HepG2 (cell line): Measurements from ENCODE around the gene DAPP1. TPM values are rescaled to one million over a fixed set of nuclear protein-coding genes. Genes with fewer than 3 reads are reported as not detected.

Source experiments
- ATAC-seq: fragments of 200-7000 bp; cut with Tn5 transposase; 3 replicates; pipeline ENCODE4 v1.9.1; 2020; ENCODE audit warnings: mild to moderate bottlenecking, moderate library complexity
- BruUV-seq: library from RNA; stranded (reverse); fragments of 400-500 nt; replicated peaks from 2 replicates; lab custom pipeline; 2021; lab: Mats Ljungman, UMichigan
- CTCF ChIA-PET: fragments of 300-600 bp; formaldehyde crosslinking; extraction: SDS; loops from one replicate; lab custom pipeline; 2021; ENCODE audit warnings: low total read pairs, inconsistent platforms, low intra/inter-chr PET ratio; lab: Yijun Ruan, JAX
- POLR2A ChIA-PET: fragments of 350-600 bp; sonication (Branson Sonifier 250); formaldehyde crosslinking; loops from one replicate; lab custom pipeline; 2020; ENCODE audit warnings: antibody characterized with exemption, inconsistent platforms; lab: Yijun Ruan, JAX
- DNase-seq: peaks from one replicate; pipeline ENCODE4 v3.0.0-alpha.2; 2015; ENCODE audit warnings: low spot score
- FAIRE-seq: peaks from 3 replicates; lab custom pipeline; 2011; peaks lifted over from hg19 to GRCh38; lab: Jason Lieb, UNC
- H2AFZ ChIP-seq: one replicate; pipeline ENCODE4 v1.6.1; 2011; ENCODE audit warnings: low read length, inconsistent platforms
- H3K27ac ChIP-seq: fragments of 300-600 bp; 3 replicates; pipeline ENCODE4 v1.8.0; 2011; ENCODE audit warnings: mixed run types, mild to moderate bottlenecking, mixed read lengths, low read length, inconsistent platforms; ENCODE audit not compliant: insufficient read depth; ENCODE audit errors: extremely low read length
- H3K27me3 ChIP-seq, 2 experiments: fragments of 200-600 bp in 1 of 2; 2 replicates in 1 of 2; 3 replicates in 1 of 2; pipeline versions ENCODE4 v1.6.0 to v1.8.0; 2011; ENCODE audit warnings: low read length in 2 of 2, mild to moderate bottlenecking in 2 of 2, moderate library complexity in 2 of 2, inconsistent platforms in 1 of 2; ENCODE audit not compliant: insufficient read depth in 2 of 2, control insufficient read depth in 1 of 2
- H3K36me3 ChIP-seq, 2 experiments: fragments of 200-600 bp in 1 of 2; replicated peaks in 1 of 2; 2 replicates in 1 of 2; 3 replicates in 1 of 2; pipeline versions ENCODE4 v1.5.1 to v1.8.0; 2011; ENCODE audit warnings: low read length in 2 of 2, inconsistent platforms in 1 of 2; ENCODE audit not compliant: insufficient read depth in 2 of 2, control insufficient read depth in 1 of 2
- H3K4me1 ChIP-seq: 2 replicates; pipeline ENCODE4 v1.5.1; 2012; ENCODE audit warnings: low read length, inconsistent platforms; ENCODE audit not compliant: insufficient read depth
- H3K4me2 ChIP-seq: 2 replicates; pipeline ENCODE4 v1.6.0; 2011; ENCODE audit warnings: low read depth, low read length, inconsistent platforms
- H3K4me3 ChIP-seq, 3 experiments: fragments of 200-600 bp in 1 of 3; sonication (generic), shearing (Covaris generic) in 1 of 3; replicated peaks in 1 of 3; 2 replicates each; pipeline ENCODE4 v1.5.1; 2011 to 2016; ENCODE audit warnings: low read length in 3 of 3, inconsistent platforms in 2 of 3, low read depth in 2 of 3, mild to moderate bottlenecking in 2 of 3, control low read depth in 1 of 3, mixed read lengths in 1 of 3; ENCODE audit not compliant: insufficient read depth in 1 of 3
- H3K79me2 ChIP-seq: one replicate; pipeline ENCODE4 v1.6.1; 2011; ENCODE audit warnings: low read length, inconsistent platforms; ENCODE audit not compliant: insufficient read depth
- H3K9ac ChIP-seq: 2 replicates; pipeline ENCODE4 v1.6.0; 2011; ENCODE audit warnings: mild to moderate bottlenecking, low read depth, low read length, inconsistent platforms; ENCODE audit not compliant: insufficient read depth
- H3K9me3 ChIP-seq: 2 replicates; pipeline ENCODE4 v1.5.1; 2012; ENCODE audit warnings: mild to moderate bottlenecking, low read length
- H4K20me1 ChIP-seq: 2 replicates; pipeline ENCODE4 v1.6.0; 2011; ENCODE audit warnings: inconsistent platforms, mild to moderate bottlenecking, low read length, moderate library complexity; ENCODE audit not compliant: insufficient read depth
- ASH2L ChIP-seq: fragments of 300-600, 200-600 bp; sonication (generic); IDR thresholded peaks from 2 replicates; pipeline ENCODE4 v1.7.0; 2017; ENCODE audit warnings: low read depth, mild to moderate bottlenecking, moderate library complexity, mixed read lengths, low read length; ENCODE audit not compliant: insufficient read length
- EHMT2 ChIP-seq: fragments of 200-600 bp; sonication (generic); IDR thresholded peaks from 2 replicates; pipeline ENCODE4 v1.7.0; 2017; ENCODE audit warnings: antibody characterized with exemption, low read depth, low read length, borderline replicate concordance
- ERF ChIP-seq: IDR thresholded peaks from 2 replicates; pipeline ENCODE4 v1.6.1; 2018; ENCODE audit warnings: missing biosample characterization, missing genetic modification reagents
- FOXA3 ChIP-seq: IDR thresholded peaks from 2 replicates; pipeline ENCODE4 v1.6.1; 2016; ENCODE audit warnings: missing genetic modification reagents, missing compliant biosample characterization
- FOXM1 ChIP-seq: sonication (generic); formaldehyde crosslinking; IDR thresholded peaks from 2 replicates; pipeline ENCODE4 v1.5.0; 2020; ENCODE audit warnings: missing genetic modification reagents
- GZF1 ChIP-seq: sonication (generic); formaldehyde crosslinking; IDR thresholded peaks from 2 replicates; pipeline ENCODE4 v1.5.1; 2020; ENCODE audit warnings: mild to moderate bottlenecking, missing genetic modification reagents
- ONECUT2 ChIP-seq: sonication (generic); formaldehyde crosslinking; IDR thresholded peaks from 2 replicates; pipeline ENCODE4 v1.4.0; 2020; ENCODE audit warnings: missing genetic modification reagents
- SP1 ChIP-seq, 2 experiments: fragments of 450-650 bp in 1 of 2; sonication (generic) in 1 of 2; formaldehyde crosslinking in 1 of 2; IDR thresholded peaks; 2 replicates each; pipeline versions ENCODE4 v1.4.0 to v1.6.1; 2016 to 2020; ENCODE audit warnings: missing genetic modification reagents in 1 of 2
- ZNF331 ChIP-seq: sonication (generic); formaldehyde crosslinking; IDR thresholded peaks from 2 replicates; pipeline ENCODE4 v1.4.0; 2020; ENCODE audit warnings: missing genetic modification reagents
- ZNF354B ChIP-seq: sonication (generic); formaldehyde crosslinking; IDR thresholded peaks from 2 replicates; pipeline ENCODE4 v1.8.0; 2022; ENCODE audit warnings: mild to moderate bottlenecking, missing genetic modification reagents
- ZNF382 ChIP-seq: sonication (generic); formaldehyde crosslinking; IDR thresholded peaks from 2 replicates; pipeline ENCODE4 v1.5.0; 2020; ENCODE audit warnings: missing genetic modification reagents, mild to moderate bottlenecking, borderline replicate concordance
- ZNF570 ChIP-seq: sonication (generic); formaldehyde crosslinking; IDR thresholded peaks from 2 replicates; pipeline ENCODE4 v1.4.0; 2020; ENCODE audit warnings: mild to moderate bottlenecking, missing genetic modification reagents, borderline replicate concordance
- ZNF75D ChIP-seq: sonication (generic); formaldehyde crosslinking; IDR thresholded peaks from 2 replicates; pipeline ENCODE4 v1.8.1; 2023; ENCODE audit warnings: missing genetic modification reagents, mild to moderate bottlenecking, borderline replicate concordance
- in situ Hi-C: cut with HindIII; loops from 2 replicates; pipeline ENCODE4 v1.10.0; 2017; ENCODE audit warnings: low pct_unique_long_range_greater_than_20kb; ENCODE audit not compliant: extremely low pct_ligation_motif_present
- intact Hi-C: fragments of 100-400 bp; cut with micrococcal nuclease; formaldehyde crosslinking; loops from one replicate; pipeline ENCODE4 v1.10.0; 2022; ENCODE audit not compliant: unreplicated experiment
- polyA plus RNA-seq, 8 experiments: library from polyadenylated mRNA; depleted of rRNA in 3 of 8; stranded (reverse) in 7 of 8; unstranded in 1 of 8; fragments of >200 nt; fragmentation: Illumina TruSeq in 4 of 8; extraction: Trizol in 4 of 8; gene quantifications; 2 replicates each; pipeline versions ENCODE4 v1.2.1 to v1.2.3, GENCODE V29; 2011 to 2016; ENCODE audit warnings: low read depth in 4 of 8, missing spikeins in 1 of 8, mixed read lengths in 1 of 8; ENCODE audit not compliant: insufficient read depth in 1 of 8
- total RNA-seq, 5 experiments: library from RNA; depleted of rRNA; stranded (reverse); fragments of >200 nt; fragmentation: Illumina TruSeq; extraction: Trizol; gene quantifications; 2 replicates each; pipeline ENCODE4 v1.2.3, GENCODE V29; 2016; ENCODE audit warnings: low read depth in 1 of 5
- TF ChIP-seq, protein P1 (sequence below): sonication (generic); formaldehyde crosslinking; IDR thresholded peaks from 2 replicates; pipeline ENCODE4 v1.8.1; 2023; ENCODE audit warnings: mild to moderate bottlenecking, moderate library complexity, missing genetic modification reagents
- TF ChIP-seq, protein P2 (sequence below): sonication (generic); formaldehyde crosslinking; IDR thresholded peaks from 2 replicates; pipeline ENCODE4 v1.8.1; 2022; ENCODE audit warnings: mild to moderate bottlenecking, missing genetic modification reagents
- TF ChIP-seq, protein P3 (sequence below): IDR thresholded peaks from 2 replicates; pipeline ENCODE4 v1.6.1; 2012; ENCODE audit warnings: low read depth, low read length, improper control_type of control experiment
- TF ChIP-seq, protein P4 (sequence below): IDR thresholded peaks from 2 replicates; pipeline ENCODE4 v1.6.1; 2018; ENCODE audit warnings: missing genetic modification reagents

The DAPP1 gene
- total and polyA plus RNA-seq, 2 of the 13 experiments (the other 11 are each of a cell fraction or from before 2014, with no cell fraction given) = not detected

DNA sequence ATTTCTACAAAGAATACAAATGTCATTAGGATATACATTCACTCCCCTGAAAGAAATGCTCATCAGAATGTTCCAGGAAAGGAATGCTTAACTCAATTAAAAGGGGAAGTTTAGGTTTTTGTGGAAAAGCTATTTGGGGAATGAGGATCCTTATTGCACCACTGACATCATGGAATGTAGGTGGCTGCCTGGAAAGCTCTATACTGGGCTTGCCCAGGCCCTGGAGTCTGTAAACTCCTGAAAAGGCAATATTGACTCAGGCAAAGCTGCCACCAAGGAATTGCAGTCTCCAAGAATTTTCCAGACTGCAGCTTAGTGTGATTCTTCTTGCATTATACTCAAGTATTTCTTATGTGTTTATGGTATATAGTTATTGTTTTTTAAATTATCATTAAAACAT is 15.7 kb downstream of the DAPP1 start:
- H3K4me2 ChIP-seq = no peak overlapping the region
- in situ Hi-C loops = no loop called here
- CTCF ChIA-PET = no interaction called here

More for the DNA sequence above, 15.7 kb downstream of the DAPP1 start:
- no peaks in the 10 kb centered on the region for H4K20me1 ChIP-seq
- no peak overlapping the region for H3K9ac ChIP-seq
- no peaks in the 10 kb centered on the region for H3K4me1 ChIP-seq
- TF ChIP-seq ONECUT2 (CRISPR knock-in tag) (no peak), FOXM1 (no peak), ZNF382 (CRISPR knock-in tag) (no peak), ERF (CRISPR knock-in tag) (no peak), GZF1 (CRISPR knock-in tag) (no peak), ZNF570 (CRISPR knock-in tag) (no peak), SP1 (IDR thresholded peaks at IDR 0.05) (no peak), SP1 (CRISPR knock-in tag; IDR thresholded peaks at IDR 0.05) (no peak), ZNF354B (CRISPR knock-in tag) (no peak), ZNF331 (CRISPR knock-in tag) (no peak), ZNF75D (CRISPR knock-in tag) (no peak), ASH2L (no peak), FOXA3 (CRISPR knock-in tag) (no peak), EHMT2 (no peak)
- TF ChIP-seq, protein P1, sequence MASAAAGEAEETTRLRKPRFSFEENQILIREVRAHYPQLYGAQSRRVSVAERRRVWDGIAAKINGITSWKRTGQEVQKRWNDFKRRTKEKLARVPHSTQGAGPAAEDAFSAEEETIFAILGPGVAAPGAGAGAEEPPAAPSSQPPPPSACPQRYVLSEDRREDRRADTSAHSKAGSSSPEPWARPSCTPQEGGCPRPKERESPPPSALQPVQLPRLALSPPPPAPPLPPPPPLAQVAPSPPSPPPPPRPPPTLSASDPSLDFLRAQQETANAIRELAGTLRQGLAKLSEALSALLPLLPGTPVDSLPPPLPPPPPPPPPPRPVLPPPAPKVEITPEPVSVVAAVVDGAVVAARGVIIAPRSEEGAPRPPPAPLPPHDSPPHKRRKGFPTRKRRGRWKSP = no peak
- TF ChIP-seq, protein P2, sequence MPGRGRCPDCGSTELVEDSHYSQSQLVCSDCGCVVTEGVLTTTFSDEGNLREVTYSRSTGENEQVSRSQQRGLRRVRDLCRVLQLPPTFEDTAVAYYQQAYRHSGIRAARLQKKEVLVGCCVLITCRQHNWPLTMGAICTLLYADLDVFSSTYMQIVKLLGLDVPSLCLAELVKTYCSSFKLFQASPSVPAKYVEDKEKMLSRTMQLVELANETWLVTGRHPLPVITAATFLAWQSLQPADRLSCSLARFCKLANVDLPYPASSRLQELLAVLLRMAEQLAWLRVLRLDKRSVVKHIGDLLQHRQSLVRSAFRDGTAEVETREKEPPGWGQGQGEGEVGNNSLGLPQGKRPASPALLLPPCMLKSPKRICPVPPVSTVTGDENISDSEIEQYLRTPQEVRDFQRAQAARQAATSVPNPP (CRISPR knock-in tag) = no peak
- TF ChIP-seq, protein P3, sequence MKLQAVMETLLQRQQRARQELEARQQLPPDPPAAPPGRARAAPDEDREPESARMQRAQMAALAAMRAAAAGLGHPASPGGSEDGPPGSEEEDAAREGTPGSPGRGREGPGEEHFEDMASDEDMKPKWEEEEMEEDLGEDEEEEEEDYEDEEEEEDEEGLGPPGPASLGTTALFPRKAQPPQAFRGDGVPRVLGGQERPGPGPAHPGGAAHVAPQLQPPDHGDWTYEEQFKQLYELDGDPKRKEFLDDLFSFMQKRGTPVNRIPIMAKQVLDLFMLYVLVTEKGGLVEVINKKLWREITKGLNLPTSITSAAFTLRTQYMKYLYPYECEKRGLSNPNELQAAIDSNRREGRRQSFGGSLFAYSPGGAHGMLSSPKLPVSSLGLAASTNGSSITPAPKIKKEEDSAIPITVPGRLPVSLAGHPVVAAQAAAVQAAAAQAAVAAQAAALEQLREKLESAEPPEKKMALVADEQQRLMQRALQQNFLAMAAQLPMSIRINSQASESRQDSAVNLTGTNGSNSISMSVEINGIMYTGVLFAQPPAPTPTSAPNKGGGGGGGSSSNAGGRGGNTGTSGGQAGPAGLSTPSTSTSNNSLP = no peak
- TF ChIP-seq, protein P4, sequence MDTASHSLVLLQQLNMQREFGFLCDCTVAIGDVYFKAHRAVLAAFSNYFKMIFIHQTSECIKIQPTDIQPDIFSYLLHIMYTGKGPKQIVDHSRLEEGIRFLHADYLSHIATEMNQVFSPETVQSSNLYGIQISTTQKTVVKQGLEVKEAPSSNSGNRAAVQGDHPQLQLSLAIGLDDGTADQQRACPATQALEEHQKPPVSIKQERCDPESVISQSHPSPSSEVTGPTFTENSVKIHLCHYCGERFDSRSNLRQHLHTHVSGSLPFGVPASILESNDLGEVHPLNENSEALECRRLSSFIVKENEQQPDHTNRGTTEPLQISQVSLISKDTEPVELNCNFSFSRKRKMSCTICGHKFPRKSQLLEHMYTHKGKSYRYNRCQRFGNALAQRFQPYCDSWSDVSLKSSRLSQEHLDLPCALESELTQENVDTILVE (CRISPR knock-in tag) = no peak
- H3K9me3 ChIP-seq = no peaks in the 10 kb centered on the region
- no peak overlapping the region for H3K4me3 ChIP-seq
- no peaks in the 10 kb centered on the region for H3K79me2 ChIP-seq
- no peak for FAIRE-seq
- ATAC-seq = no peak
- H3K27me3 ChIP-seq = peaks cover 0 to 15% of the 10 kb centered on the region in 2 experiments; a peak in 2 of 5 replicates
- intact Hi-C loops = no loop called here
- POLR2A ChIA-PET = no interaction called here
- H3K27ac ChIP-seq = no peak overlapping the region
- H3K36me3 ChIP-seq = no peaks in the 10 kb centered on the region
- no peak overlapping the region for H2AFZ ChIP-seq
- no peak for DNase-seq
- no TSS peak for BruUV-seq
